H9 (cell line): Measurements from ENCODE around the gene CEP44. TPM values are rescaled to one million over a fixed set of nuclear protein-coding genes. Genes with fewer than 3 reads are reported as not detected.

ENCODE experiments used
- DNase-seq: peaks from one replicate; pipeline ENCODE4 v3.0.0-alpha.2; 2017
- H2AFZ ChIP-seq: one replicate; pipeline ENCODE4 v1.6.1; 2013; ENCODE audit warnings: mild to moderate bottlenecking, low read length, control low read depth, moderate library complexity
- H2AK5ac ChIP-seq: 2 replicates; pipeline ENCODE4 v1.6.1; 2013; ENCODE audit warnings: low read length, control low read depth, mixed read lengths; ENCODE audit not compliant: insufficient read length
- H2BK120ac ChIP-seq: one replicate; pipeline ENCODE4 v1.6.1; 2013; ENCODE audit warnings: low read depth, mild to moderate bottlenecking, low read length, control low read depth, inconsistent platforms; ENCODE audit not compliant: poor library complexity, severe bottlenecking
- H2BK12ac ChIP-seq: 2 replicates; pipeline ENCODE4 v1.6.1; 2013; ENCODE audit warnings: low read length, control low read depth, mixed read lengths, low read depth; ENCODE audit not compliant: insufficient read length
- H2BK15ac ChIP-seq: 2 replicates; pipeline ENCODE4 v1.6.1; 2013; ENCODE audit warnings: low read depth, low read length, control low read depth
- H2BK20ac ChIP-seq: one replicate; pipeline ENCODE4 v1.6.1; 2013; ENCODE audit warnings: low read depth, mild to moderate bottlenecking, low read length, control low read depth, inconsistent platforms; ENCODE audit not compliant: poor library complexity, severe bottlenecking
- H2BK5ac ChIP-seq: 2 replicates; pipeline ENCODE4 v1.6.1; 2013; ENCODE audit warnings: low read length, control low read depth, mixed read lengths; ENCODE audit not compliant: insufficient read length
- H3K14ac ChIP-seq: 2 replicates; pipeline ENCODE4 v1.6.1; 2013; ENCODE audit warnings: low read length, control low read depth; ENCODE audit not compliant: insufficient read depth
- H3K18ac ChIP-seq: 2 replicates; pipeline ENCODE4 v1.6.1; 2013; ENCODE audit warnings: low read depth, mild to moderate bottlenecking, mixed read lengths, low read length, control low read depth; ENCODE audit not compliant: insufficient read length
- H3K23ac ChIP-seq: 2 replicates; pipeline ENCODE4 v1.6.1; 2013; ENCODE audit warnings: low read length, control low read depth, mixed read lengths, low read depth; ENCODE audit not compliant: insufficient read length
- H3K23me2 ChIP-seq: 2 replicates; pipeline ENCODE4 v1.6.1; 2013; ENCODE audit warnings: low read depth, mild to moderate bottlenecking, mixed read lengths, low read length, control low read depth; ENCODE audit not compliant: insufficient read length, poor library complexity, severe bottlenecking
- H3K27ac ChIP-seq: 2 replicates; pipeline ENCODE4 v1.5.1; 2013; ENCODE audit warnings: low read length, control low read depth, mixed read lengths, low read depth; ENCODE audit not compliant: insufficient read length
- H3K27me3 ChIP-seq: 2 replicates; pipeline ENCODE4 v1.6.1; 2013; ENCODE audit warnings: low read length, control low read depth, inconsistent platforms; ENCODE audit not compliant: insufficient read depth
- H3K4ac ChIP-seq: 2 replicates; pipeline ENCODE4 v1.6.1; 2013; ENCODE audit warnings: low read depth, mild to moderate bottlenecking, control low read depth, inconsistent platforms, low read length, moderate library complexity
- H3K4me1 ChIP-seq: 2 replicates; pipeline ENCODE4 v1.6.1; 2013; ENCODE audit warnings: low read length, control low read depth, inconsistent platforms; ENCODE audit not compliant: insufficient read depth
- H3K4me2 ChIP-seq: 2 replicates; pipeline ENCODE4 v1.6.1; 2013; ENCODE audit warnings: low read length, control low read depth, mixed read lengths; ENCODE audit not compliant: insufficient read length, insufficient read depth
- H3K56ac ChIP-seq: 2 replicates; pipeline ENCODE4 v1.6.1; 2013; ENCODE audit warnings: low read depth, mild to moderate bottlenecking, mixed read lengths, low read length, control low read depth; ENCODE audit not compliant: insufficient read length
- H3K79me1 ChIP-seq: 2 replicates; pipeline ENCODE4 v1.6.1; 2013; ENCODE audit warnings: low read depth, mild to moderate bottlenecking, moderate library complexity, low read length, control low read depth, inconsistent platforms; ENCODE audit not compliant: insufficient read depth, poor library complexity, severe bottlenecking
- H3K79me2 ChIP-seq: 2 replicates; pipeline ENCODE4 v1.6.1; 2013; ENCODE audit warnings: low read length, control low read depth, inconsistent platforms; ENCODE audit not compliant: insufficient read depth
- H3K9ac ChIP-seq: 2 replicates; pipeline ENCODE4 v1.6.1; 2013; ENCODE audit warnings: low read length, control low read depth, mixed read lengths; ENCODE audit not compliant: insufficient read length; ENCODE audit errors: extremely low read depth
- H3K9me3 ChIP-seq: one replicate; pipeline ENCODE4 v1.6.1; 2013; ENCODE audit warnings: low read depth, low read length, inconsistent platforms; ENCODE audit not compliant: control insufficient read depth
- H3T11ph ChIP-seq: one replicate; pipeline ENCODE4 v1.6.1; 2013; ENCODE audit warnings: mild to moderate bottlenecking, low read length, control low read depth, inconsistent platforms
- H4K20me1 ChIP-seq: one replicate; pipeline ENCODE4 v1.6.1; 2013; ENCODE audit not compliant: control insufficient read depth, insufficient read length, insufficient read depth
- H4K5ac ChIP-seq: 2 replicates; pipeline ENCODE4 v1.6.1; 2013; ENCODE audit warnings: low read depth, mild to moderate bottlenecking, mixed read lengths, low read length, control low read depth; ENCODE audit not compliant: insufficient read length
- H4K8ac ChIP-seq: replicated peaks from 2 replicates; pipeline ENCODE4 v1.6.1; 2013; ENCODE audit warnings: low read length, control low read depth, mixed read lengths, low read depth; ENCODE audit not compliant: insufficient read length
- H4K91ac ChIP-seq: 2 replicates; pipeline ENCODE4 v1.6.1; 2013; ENCODE audit warnings: low read depth, mild to moderate bottlenecking, moderate library complexity, mixed read lengths, low read length, control low read depth; ENCODE audit not compliant: insufficient read length
- H3K27ac Mint-ChIP-seq, 3 experiments: 2 replicates in 2 of 3; 3 replicates in 1 of 3; pipeline ENCODE4 v1.8.0; 2020 to 2021; ENCODE audit warnings: mixed read lengths in 3 of 3, mild to moderate bottlenecking in 1 of 3, moderate library complexity in 1 of 3
- H3K27me3 Mint-ChIP-seq: 2 replicates; pipeline ENCODE4 v1.8.0; 2021; ENCODE audit warnings: low read depth, mild to moderate bottlenecking, moderate library complexity, mixed read lengths
- H3K36me3 Mint-ChIP-seq, 3 experiments: 2 replicates in 2 of 3; 3 replicates in 1 of 3; pipeline ENCODE4 v1.8.0; 2020 to 2021; ENCODE audit warnings: low read depth in 3 of 3, mixed read lengths in 3 of 3; ENCODE audit not compliant: insufficient read depth in 1 of 3
- H3K4me1 Mint-ChIP-seq, 2 experiments: 2 replicates each; pipeline ENCODE4 v1.8.0; 2020; ENCODE audit warnings: mixed read lengths in 2 of 2
- H3K4me3 Mint-ChIP-seq, 2 experiments: 2 replicates in 1 of 2; 3 replicates in 1 of 2; pipeline ENCODE4 v1.8.0; 2020 to 2021; ENCODE audit warnings: mild to moderate bottlenecking in 2 of 2, mixed read lengths in 2 of 2, moderate library complexity in 1 of 2
- H3K9me3 Mint-ChIP-seq, 2 experiments: 2 replicates in 1 of 2; 3 replicates in 1 of 2; pipeline ENCODE4 v1.8.0; 2020; ENCODE audit warnings: mild to moderate bottlenecking in 2 of 2, mixed read lengths in 2 of 2, moderate library complexity in 1 of 2
- CTCF ChIP-seq: fragments of 200-600 bp; sonication (generic); conservative IDR thresholded peaks from 3 replicates; pipeline ENCODE4 v1.8.0; 2021; ENCODE audit warnings: antibody characterized with exemption, mild to moderate bottlenecking
- WGBS: extraction: QIAGEN DNeasy Blood & Tissue Kit; methylation state at CpG from one replicate; pipeline ENCODE4 v1.1.7; 2013; ENCODE audit warnings: missing lambda C conversion rate, low lambda C conversion rate, mixed read lengths; ENCODE audit not compliant: insufficient read length; ENCODE audit errors: extremely low coverage; 5-methylcytosine and 5-hydroxymethylcytosine counted together
- total RNA-seq: library from RNA; stranded (reverse); gene quantifications from 2 replicates; pipeline ENCODE4 v1.2.1, GENCODE V29; 2021

Gene CEP44
- total RNA-seq, 1 experiment from 2014 or later: 16.5 TPM

- Mint-ChIP-seq H3K27ac (peak overlapping the region in 1 of 3 experiments; percentile 55; a peak in 1 of 7 replicates), H3K4me1 (peaks cover 10 to 21% of the 10 kb centered on the region in 2 experiments; a peak in 3 of 4 replicates), H3K4me3 (no peak overlapping the region), H3K36me3 (peaks cover 22 to 27% (median 25%) of the 10 kb centered on the region in 3 experiments), H3K27me3 (no peaks in the 10 kb centered on the region), H3K9me3 (peaks cover 21% of the 10 kb centered on the region in 2 experiments)
- Histone ChIP-seq H4K91ac (no peak overlapping the region), H2BK120ac (no peak overlapping the region), H2BK15ac (no peak overlapping the region), H2AFZ (no peak overlapping the region), H2AK5ac (no peak overlapping the region), H3T11ph (no peak overlapping the region), H3K4me1 (peaks cover 2% of the 10 kb centered on the region; the same call in 1 of the 2 replicates), H2BK5ac (no peak overlapping the region), H3K27me3 (no peaks in the 10 kb centered on the region), H3K79me1 (no peaks in the 10 kb centered on the region), H4K5ac (no peak overlapping the region), H3K23me2 (no peaks in the 10 kb centered on the region), H3K27ac (no peak overlapping the region), H3K9ac (no peak overlapping the region), H4K8ac (no peak overlapping the region), H3K4ac (no peak overlapping the region), H3K23ac (no peak overlapping the region), H3K4me2 (no peak overlapping the region), H3K18ac (no peak overlapping the region), H3K9me3 (no peaks in the 10 kb centered on the region), H3K14ac (no peak overlapping the region), H3K56ac (no peak overlapping the region), H2BK20ac (no peak overlapping the region), H3K79me2 (no peaks in the 10 kb centered on the region), H2BK12ac (no peak overlapping the region), H4K20me1 (no peaks in the 10 kb centered on the region)
- peak; percentile 74 for TF ChIP-seq CTCF
- no peak for DNase-seq
- no CpG with 5 or more reads among the region's 2 CpGs for WGBS
These were observed 81.4 kb downstream of the CEP44 start for GRCh38 chr4:174365018-174365587.
